ENCODE results near the gene METRN.

The METRN gene

GRCh38 chr16:766008-766819, 51.3 kb downstream of the METRN start:
- Histone ChIP-seq H3K27ac (no peak overlapping the region), H3K9ac (no peak overlapping the region), H3K4me1 (peaks cover 0 to 20% (median 14%) of the 10 kb centered on the region in 10 experiments; a peak in 16 of 20 replicates), H3K4me3 (no peak overlapping the region), H4K20me1 (no peaks in the 10 kb centered on the region; a peak in 1 of 22 replicates), H3K36me3 (no peaks in the 10 kb centered on the region), H3K4me2 (no peak overlapping the region), H3K9me3 (replicated peaks in 1 of 11) (no peaks in the 10 kb centered on the region), H3K27me3 (no peaks in the 10 kb centered on the region)
- TF ChIP-seq Cebpa-rat (IDR thresholded peaks at IDR 0.05), result no peak

- TF ChIP-seq Cebpa-rat (IDR thresholded peaks at IDR 0.05), result no peak
- H4K20me1 ChIP-seq, result no peaks in the 10 kb centered on the region; a peak in 1 of 22 replicates
- H3K4me2 ChIP-seq, result no peak overlapping the region
- peaks cover 0 to 12% (median 5%) of the 10 kb centered on the region in 10 experiments; a peak in 14 of 20 replicates for H3K4me1 ChIP-seq
- no peaks in the 10 kb centered on the region for H3K27me3 ChIP-seq
- H3K4me3 ChIP-seq, result no peak overlapping the region
- no peak overlapping the region for H3K9ac ChIP-seq
- H3K9me3 ChIP-seq (replicated peaks in 1 of 11), result no peaks in the 10 kb centered on the region
- H3K27ac ChIP-seq, result no peak overlapping the region
- H3K36me3 ChIP-seq, result no peaks in the 10 kb centered on the region
Measured at GRCh38 chr16:766820-767640, 52.1 kb downstream of the METRN start.

GRCh38 chr16:767743-768235, 52.9 kb downstream of the METRN start:
- Histone ChIP-seq H3K4me2 (no peak overlapping the region), H4K20me1 (no peaks in the 10 kb centered on the region; a peak in 2 of 22 replicates), H3K27me3 (no peaks in the 10 kb centered on the region), H3K4me1 (peaks cover 0 to 5% (median 0%) of the 10 kb centered on the region in 10 experiments; a peak in 6 of 20 replicates), H3K9ac (no peak overlapping the region), H3K36me3 (no peaks in the 10 kb centered on the region), H3K4me3 (no peak overlapping the region), H3K27ac (no peak overlapping the region), H3K9me3 (replicated peaks in 1 of 11) (no peaks in the 10 kb centered on the region)
- no peak for TF ChIP-seq Cebpa-rat (IDR thresholded peaks at IDR 0.05)

- H3K4me1 ChIP-seq, result no peaks in the 10 kb centered on the region
- no peaks in the 10 kb centered on the region for H3K27me3 ChIP-seq
- H3K9me3 ChIP-seq (replicated peaks in 1 of 11), result no peaks in the 10 kb centered on the region
- no peak for TF ChIP-seq Cebpa-rat (IDR thresholded peaks at IDR 0.05)
- no peak overlapping the region for H3K4me2 ChIP-seq
- no peaks in the 10 kb centered on the region for H3K36me3 ChIP-seq
- H4K20me1 ChIP-seq, result no peaks in the 10 kb centered on the region; a peak in 2 of 22 replicates
- no peak overlapping the region for H3K4me3 ChIP-seq
- no peak overlapping the region for H3K9ac ChIP-seq
- no peak overlapping the region for H3K27ac ChIP-seq
Measured at GRCh38 chr16:768428-768827, 53.5 kb downstream of the METRN start.
